ENCODE data around the gene MFAP4.

DNA sequence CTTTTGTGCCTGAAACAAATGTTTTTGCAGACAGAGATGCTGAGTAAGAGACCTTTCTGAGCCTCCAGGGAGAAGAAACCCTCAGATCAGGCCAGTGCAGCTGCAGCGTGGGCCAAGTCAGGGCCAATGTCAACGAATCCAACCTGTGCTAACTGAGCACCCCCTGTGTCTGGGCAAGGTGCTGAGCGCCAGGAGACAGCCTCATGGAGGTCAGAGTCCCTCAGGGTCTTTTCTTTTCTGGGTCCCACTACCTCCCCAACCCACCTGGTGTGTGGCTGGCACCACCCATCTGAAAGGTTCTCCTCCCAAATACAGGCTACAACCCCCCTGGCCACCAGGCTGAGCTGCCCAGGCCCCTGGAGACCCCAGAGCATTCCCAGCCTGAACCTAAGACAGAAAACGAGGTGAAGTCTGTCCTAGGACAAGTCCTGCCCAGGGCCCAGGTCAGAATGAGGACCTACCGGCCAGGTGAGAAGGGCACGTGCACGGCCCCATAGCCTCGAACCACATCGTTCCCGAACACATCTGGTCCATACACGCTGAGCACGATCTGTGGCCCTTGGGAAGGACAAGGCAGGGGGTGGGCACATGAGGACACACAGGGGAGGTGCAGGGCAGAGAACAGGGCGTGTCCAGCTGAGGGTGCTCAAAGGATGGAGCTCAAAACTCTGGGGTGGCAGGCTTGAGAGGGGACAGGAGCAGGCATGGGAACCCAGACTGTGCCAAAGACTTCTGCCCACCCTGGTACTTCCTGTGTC lies 39.5 kb downstream of the MFAP4 start:
- TF ChIP-seq EZH2phosphoT487 (IDR thresholded peaks at IDR 0.05; ENCODE audit: low read depth) (no peak), CTCF (IDR thresholded peaks at IDR 0.05; ENCODE audit: low read depth, low read length) (no peak)
